Keratinocyte (primary cell): ENCODE results near the gene FGFR2. TPM values are rescaled to one million over a fixed set of nuclear protein-coding genes. Genes with fewer than 3 reads are reported as not detected.
"Not testable (repeated sequence)": the region's sequence is repeated elsewhere in the genome, so short reads cannot be mapped to it uniquely, and the experiment has no call there.

Source experiments
- DNase-seq: peaks from one replicate; pipeline ENCODE4 v3.0.0-alpha.2; 2011; ENCODE audit warnings: low read depth, missing footprints, low spot score
- FAIRE-seq: peaks from 2 replicates; lab custom pipeline; 2011; peaks lifted over from hg19 to GRCh38; lab: Jason Lieb, UNC
- H2AFZ ChIP-seq: 2 replicates; pipeline ENCODE4 v1.6.0; 2012; ENCODE audit warnings: low read length, control low read depth, inconsistent platforms; ENCODE audit not compliant: control insufficient read depth
- H3K27ac ChIP-seq: 2 replicates; pipeline ENCODE4 v1.5.1; 2011; ENCODE audit warnings: low read length; ENCODE audit not compliant: control insufficient read depth, insufficient read depth
- H3K27me3 ChIP-seq: 3 replicates; pipeline ENCODE4 v1.6.0; 2011; ENCODE audit warnings: low read length; ENCODE audit not compliant: control insufficient read depth, insufficient read depth; ENCODE audit errors: extremely low read depth
- H3K36me3 ChIP-seq, 2 experiments: 2 replicates in 1 of 2; 3 replicates in 1 of 2; pipeline ENCODE4 v1.5.1; 2011; ENCODE audit warnings: low read length in 2 of 2, mild to moderate bottlenecking in 1 of 2; ENCODE audit not compliant: control insufficient read depth in 2 of 2, insufficient read depth in 2 of 2; ENCODE audit errors: extremely low read depth in 1 of 2
- H3K4me1 ChIP-seq: 3 replicates; pipeline ENCODE4 v1.5.1; 2011; ENCODE audit warnings: low read length; ENCODE audit not compliant: control insufficient read depth, insufficient read depth; ENCODE audit errors: extremely low read depth
- H3K4me2 ChIP-seq: 3 replicates; pipeline ENCODE4 v1.6.0; 2011; ENCODE audit warnings: low read depth, low read length; ENCODE audit not compliant: control insufficient read depth, insufficient read depth; ENCODE audit errors: extremely low read depth
- H3K4me3 ChIP-seq, 3 experiments: fragments of 200-600 bp in 1 of 3; sonication (generic) in 1 of 3; 2 replicates in 2 of 3; 3 replicates in 1 of 3; pipeline ENCODE4 v1.5.1; 2011 to 2016; ENCODE audit warnings: low read length in 3 of 3, mild to moderate bottlenecking in 3 of 3, control low read depth in 2 of 3, inconsistent platforms in 1 of 3, low read depth in 1 of 3, mixed read lengths in 1 of 3, mixed run types in 1 of 3, moderate library complexity in 1 of 3; ENCODE audit not compliant: control insufficient read depth in 2 of 3, insufficient read depth in 2 of 3; ENCODE audit errors: extremely low read depth in 1 of 3
- H3K79me2 ChIP-seq: 2 replicates; pipeline ENCODE4 v1.6.0; 2012; ENCODE audit warnings: low read length; ENCODE audit not compliant: control insufficient read depth, insufficient read depth
- H3K9ac ChIP-seq: 3 replicates; pipeline ENCODE4 v1.6.0; 2011; ENCODE audit warnings: low read length; ENCODE audit not compliant: control insufficient read depth, insufficient read depth; ENCODE audit errors: extremely low read depth
- H3K9me1 ChIP-seq: 3 replicates; pipeline ENCODE4 v1.6.0; 2011; ENCODE audit warnings: low read length; ENCODE audit not compliant: control insufficient read depth, insufficient read depth; ENCODE audit errors: extremely low read depth
- H3K9me3 ChIP-seq: 2 replicates; pipeline ENCODE4 v1.5.1; 2012; ENCODE audit warnings: low read depth, low read length; ENCODE audit not compliant: control insufficient read depth
- H4K20me1 ChIP-seq: 3 replicates; pipeline ENCODE4 v1.6.0; 2011; ENCODE audit warnings: low read length; ENCODE audit not compliant: control insufficient read depth, insufficient read depth; ENCODE audit errors: extremely low read depth
- EZH2 ChIP-seq: IDR thresholded peaks from one replicate; pipeline ENCODE4 v1.6.1; 2012; ENCODE audit warnings: inconsistent platforms, mild to moderate bottlenecking, low read length, moderate library complexity
- dilution Hi-C: fragments of 300-500 bp; cut with MboI; formaldehyde crosslinking; loops from one replicate; pipeline ENCODE4 v1.7.0; 2020; ENCODE audit warnings: low sequenced_read_pairs; ENCODE audit not compliant: extremely low pct_ligation_motif_present
- polyA plus RNA-seq, 5 experiments: library from polyadenylated mRNA; depleted of rRNA in 3 of 5; stranded (reverse) in 3 of 5; stranded (forward) in 1 of 5; unstranded in 1 of 5; fragments of >200 nt; gene quantifications; 1 replicate in 1 of 5; 2 replicates in 3 of 5; 3 replicates in 1 of 5; pipeline versions ENCODE4 v1.2.1 to v1.2.3, GENCODE V29; 2011 to 2012; ENCODE audit warnings: missing spikeins in 2 of 5, low read depth in 1 of 5, low replicate concordance in 1 of 5
- TF ChIP-seq, protein P1 (sequence below), 3 experiments: IDR thresholded peaks in 1 of 3; conservative IDR thresholded peaks in 1 of 3; optimal IDR thresholded peaks in 1 of 3; 2 replicates in 2 of 3; 3 replicates in 1 of 3; pipeline versions ENCODE3 to v1.5.1; 2011; ENCODE audit warnings: low read length in 3 of 3, mild to moderate bottlenecking in 3 of 3, moderate library complexity in 2 of 3, control low read depth in 1 of 3, inconsistent platforms in 1 of 3; ENCODE audit not compliant: insufficient read depth in 2 of 3; ENCODE audit errors: extremely low read depth in 1 of 3

Gene FGFR2
- polyA plus RNA-seq, 1 donor (not counting 4 experiments of a cell fraction or from before 2014, with no cell fraction given): 20.6 TPM

DNA sequence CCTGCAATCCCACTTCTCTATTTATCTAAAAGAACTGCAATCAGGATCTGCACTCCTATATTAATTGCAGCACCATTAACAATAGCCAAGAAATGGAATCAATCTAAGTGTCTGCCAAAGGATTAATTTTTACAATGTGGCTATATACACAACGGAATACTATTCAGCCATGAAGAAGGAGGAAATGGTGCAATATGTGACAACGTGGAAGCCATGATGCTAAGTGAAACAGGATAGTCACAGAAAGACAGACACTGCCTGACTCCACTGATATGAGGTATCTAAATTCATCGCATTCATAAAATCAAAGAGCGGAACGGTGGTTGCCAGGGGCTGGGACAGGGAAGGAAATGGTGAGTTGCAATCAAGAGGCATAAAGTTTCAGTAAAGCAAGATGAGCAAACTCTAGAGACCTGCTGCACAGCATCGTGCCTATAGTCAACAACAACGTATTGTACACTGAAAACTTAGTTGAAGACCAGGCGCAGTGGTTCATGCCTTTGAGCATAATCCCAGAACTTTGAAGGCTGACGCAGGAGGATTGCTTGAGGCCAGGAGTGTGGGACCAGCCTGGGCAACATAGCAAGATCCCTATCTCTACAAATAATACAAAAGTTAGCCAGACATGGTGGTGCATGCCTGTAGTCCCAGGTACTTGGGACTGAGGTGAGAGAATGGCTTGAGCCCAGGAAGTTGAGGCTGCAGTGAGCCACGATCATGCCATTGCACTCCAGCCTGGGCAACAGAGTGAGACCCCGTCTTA is 76.3 kb downstream of the FGFR2 start:
- Histone ChIP-seq H3K4me1 (peaks cover 21% of the 10 kb centered on the region), H3K36me3 (peaks cover 5 to 8% of the 10 kb centered on the region in 2 experiments), H2AFZ (no peak overlapping the region), H3K9me1 (no peaks in the 10 kb centered on the region), H3K9me3 (no peaks in the 10 kb centered on the region), H3K4me3 (no peak overlapping the region), H3K4me2 (no peak overlapping the region), H4K20me1 (no peaks in the 10 kb centered on the region), H3K79me2 (peaks cover 4% of the 10 kb centered on the region), H3K9ac (no peak overlapping the region), H3K27ac (no peak overlapping the region), H3K27me3 (no peaks in the 10 kb centered on the region)
- no peak for TF ChIP-seq EZH2
- TF ChIP-seq, protein P1, sequence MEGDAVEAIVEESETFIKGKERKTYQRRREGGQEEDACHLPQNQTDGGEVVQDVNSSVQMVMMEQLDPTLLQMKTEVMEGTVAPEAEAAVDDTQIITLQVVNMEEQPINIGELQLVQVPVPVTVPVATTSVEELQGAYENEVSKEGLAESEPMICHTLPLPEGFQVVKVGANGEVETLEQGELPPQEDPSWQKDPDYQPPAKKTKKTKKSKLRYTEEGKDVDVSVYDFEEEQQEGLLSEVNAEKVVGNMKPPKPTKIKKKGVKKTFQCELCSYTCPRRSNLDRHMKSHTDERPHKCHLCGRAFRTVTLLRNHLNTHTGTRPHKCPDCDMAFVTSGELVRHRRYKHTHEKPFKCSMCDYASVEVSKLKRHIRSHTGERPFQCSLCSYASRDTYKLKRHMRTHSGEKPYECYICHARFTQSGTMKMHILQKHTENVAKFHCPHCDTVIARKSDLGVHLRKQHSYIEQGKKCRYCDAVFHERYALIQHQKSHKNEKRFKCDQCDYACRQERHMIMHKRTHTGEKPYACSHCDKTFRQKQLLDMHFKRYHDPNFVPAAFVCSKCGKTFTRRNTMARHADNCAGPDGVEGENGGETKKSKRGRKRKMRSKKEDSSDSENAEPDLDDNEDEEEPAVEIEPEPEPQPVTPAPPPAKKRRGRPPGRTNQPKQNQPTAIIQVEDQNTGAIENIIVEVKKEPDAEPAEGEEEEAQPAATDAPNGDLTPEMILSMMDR (optimal IDR thresholded peaks at IDR 0.05 in 1 of 3, IDR thresholded peaks at IDR 0.05 in 1 of 3, conservative IDR thresholded peaks at IDR 0.05 in 1 of 3; ENCODE audit: extremely low read depth in 1 of 3, insufficient read depth in 2 of 3, low read length in 3 of 3): no peak
- dilution Hi-C loops: no loop called here
- DNase-seq (no peak), FAIRE-seq (no peak)

DNA sequence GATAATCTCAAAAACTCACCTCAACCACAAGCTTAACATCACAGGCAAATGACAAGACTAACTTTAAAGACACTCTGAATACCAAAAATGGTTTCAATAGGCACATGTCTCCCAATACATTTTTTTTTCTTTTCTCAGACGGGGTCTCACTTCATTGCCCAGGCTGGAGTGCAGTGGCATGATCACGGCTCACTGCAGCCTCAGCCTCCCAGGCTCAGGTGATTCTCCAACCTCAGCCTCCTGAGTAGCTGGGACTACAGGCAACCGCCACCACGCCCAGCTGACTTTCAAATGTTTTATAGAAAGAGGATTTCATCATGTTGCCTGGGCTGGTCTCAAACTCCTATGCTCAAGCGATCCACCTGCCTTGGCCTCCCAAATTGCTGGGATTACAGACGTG is 77.7 kb downstream of the FGFR2 start:
- H3K4me1 ChIP-seq: not testable (repeated sequence)

More for the DNA sequence above, 77.7 kb downstream of the FGFR2 start:
- H3K27ac ChIP-seq, H3K9ac ChIP-seq, H3K4me3 ChIP-seq, dilution Hi-C loops, H3K36me3 ChIP-seq, H3K4me2 ChIP-seq, H4K20me1 ChIP-seq, H2AFZ ChIP-seq, DNase-seq, H3K9me1 ChIP-seq, H3K27me3 ChIP-seq, H3K79me2 ChIP-seq, H3K9me3 ChIP-seq, FAIRE-seq: not testable (repeated sequence)
